ENCODE results near the gene C16orf78. TPM values are rescaled to one million over a fixed set of nuclear protein-coding genes. Genes with fewer than 3 reads are reported as not detected.

Gene C16orf78
- total and polyA plus RNA-seq, 2 of the 8 experiments (the other 6 are each of a cell fraction or from before 2014, with no cell fraction given), result not detected

DNA sequence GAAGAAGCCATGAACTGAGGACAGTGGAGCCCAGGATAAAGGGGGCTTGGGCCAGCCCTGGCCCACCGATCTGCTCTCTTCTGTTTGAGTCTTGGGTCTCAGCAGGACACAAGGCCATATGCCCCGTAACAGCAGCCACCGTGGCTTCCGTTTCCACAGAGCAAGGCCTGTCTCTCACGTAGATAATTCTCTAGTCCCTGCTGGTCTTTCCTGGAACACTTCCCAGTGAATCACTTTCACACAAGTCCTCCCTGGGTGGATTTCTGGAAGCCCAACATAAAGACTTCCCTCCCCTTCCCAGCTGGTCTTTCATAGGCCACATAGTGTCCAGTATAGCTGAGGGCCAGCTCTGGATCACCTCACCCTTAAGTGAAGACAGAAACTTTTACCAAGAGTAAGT is 19.9 kb upstream of the C16orf78 start:
- 90% methylated on average over 5 of the region's 5 CpGs; no CpG with 5 or more reads in 1 of the 2 experiments for WGBS, 2 experiments (ENCODE audit: extremely low coverage in 1 of 2, insufficient coverage in 1 of 2, insufficient read length in 1 of 2, insufficient replicate concordance in 2 of 2, low coverage in 1 of 2, low lambda C conversion rate in 2 of 2, missing lambda C conversion rate in 1 of 2)
- H4K91ac ChIP-seq (replicated peaks; ENCODE audit: insufficient read length, low read length), result peak overlapping the region; percentile 52
- no peak overlapping the region for H3K14ac ChIP-seq (ENCODE audit: insufficient read length)
- H3K23ac ChIP-seq (ENCODE audit: insufficient read length), result no peak overlapping the region
- H3K79me1 ChIP-seq (ENCODE audit: low read depth, low read length), result no peaks in the 10 kb centered on the region
- no peak overlapping the region for H3K4me2 ChIP-seq (ENCODE audit: insufficient read depth in 1 of 2, low read depth in 2 of 2, low read length in 2 of 2)
- no peak overlapping the region; the same call in 1 of the 2 replicates for H2AK5ac ChIP-seq (ENCODE audit: low read depth, low read length)
- H3K23me2 ChIP-seq (ENCODE audit: low read depth, low read length), result no peaks in the 10 kb centered on the region
- no peak overlapping the region for H3K18ac ChIP-seq (ENCODE audit: extremely low read depth, low read length)
- H3K4me1 ChIP-seq (replicated peaks in 1 of 4; ENCODE audit: control insufficient read depth in 3 of 4, insufficient read depth in 4 of 4, low read length in 3 of 4), result peaks cover 0 to 4% (median 1%) of the 10 kb centered on the region in 4 experiments; a peak in 4 of 7 replicates
- H2AFZ ChIP-seq (ENCODE audit: low read length), result no peak overlapping the region
- DNase-seq (ENCODE audit: low read depth in 1 of 2, low spot score in 2 of 2) (no peak), FAIRE-seq (no peak)
- CTCF ChIA-PET (ENCODE audit: partially characterized antibody), result interaction anchor here (0.7 to 2.1 kb wide), 19 partner anchors 10 to 508 kb away, joined by 3 to 9 read pairs (median 4); no protein-coding TSS in a partner anchor
- H3K4me3 ChIP-seq (ENCODE audit: extremely low read depth in 1 of 4, insufficient read depth in 2 of 4, low read depth in 3 of 4, low read length in 4 of 4), result no peak overlapping the region
- H3K36me3 ChIP-seq (ENCODE audit: control insufficient read depth in 2 of 4, insufficient read depth in 4 of 4, low read length in 3 of 4), result no peaks in the 10 kb centered on the region
- no peak overlapping the region for H2BK120ac ChIP-seq (replicated peaks; ENCODE audit: low read depth, low read length)
- no peaks in the 10 kb centered on the region for H3K79me2 ChIP-seq (ENCODE audit: control insufficient read depth in 1 of 2, insufficient read depth in 2 of 2, low read length in 2 of 2)
- 0 out of 2 replicates have a peak overlapping the region, but pooled peaks have one; percentile 55 for H2BK12ac ChIP-seq (ENCODE audit: low read depth, low read length)
- peak overlapping the region; percentile 33 for H3K4ac ChIP-seq (replicated peaks; ENCODE audit: insufficient read length, low read depth, low read length)
- no peak overlapping the region for H4K5ac ChIP-seq (ENCODE audit: insufficient read length, low read depth, low read length)
- peak overlapping the region; percentile 9; the same call in 1 of the 2 replicates for H2BK20ac ChIP-seq (ENCODE audit: low read length)
- H2BK5ac ChIP-seq (ENCODE audit: low read depth, low read length), result no peak overlapping the region
- no peaks in the 10 kb centered on the region for H3K9me3 ChIP-seq (ENCODE audit: insufficient read depth in 2 of 2, low read depth in 1 of 2, low read length in 1 of 2)
- no peak overlapping the region for H3K56ac ChIP-seq (replicated peaks; ENCODE audit: insufficient read length, low read depth, low read length)
- no peak overlapping the region for H3K9ac ChIP-seq (replicated peaks in 1 of 4; ENCODE audit: extremely low read depth in 1 of 4, low read depth in 3 of 4, low read length in 3 of 4)
- no peak overlapping the region; the same call in 1 of the 2 replicates for H2BK15ac ChIP-seq (ENCODE audit: low read length)
- no peak overlapping the region for H3K27ac ChIP-seq (ENCODE audit: low read depth, low read length)
- peaks cover 3 to 4% of the 10 kb centered on the region in 2 experiments for H4K20me1 ChIP-seq (replicated peaks in 1 of 2; ENCODE audit: control insufficient read depth in 1 of 2, insufficient read depth in 2 of 2, low read length in 2 of 2)
- no peak overlapping the region; the same call in 1 of the 2 replicates for H4K8ac ChIP-seq (ENCODE audit: extremely low read depth, insufficient read depth, low read length)
- POLR2A ChIA-PET (ENCODE audit: partially characterized antibody), result no interaction called here
- no peaks in the 10 kb centered on the region for H3K27me3 ChIP-seq (replicated peaks in 1 of 4; ENCODE audit: control insufficient read depth in 3 of 4, extremely low read depth in 1 of 4, insufficient read depth in 3 of 4, low read length in 3 of 4)
- TF ChIP-seq HDAC6 (IDR thresholded peaks at IDR 0.05; ENCODE audit: low read depth, low read length) (no peak), KDM5A (IDR thresholded peaks at IDR 0.05; ENCODE audit: low read length) (no peak), RXRA (IDR thresholded peaks at IDR 0.05; ENCODE audit: insufficient read depth, low read depth, low read length) (no peak), SP2 (IDR thresholded peaks at IDR 0.05; ENCODE audit: low read length) (no peak), GTF2F1 (IDR thresholded peaks at IDR 0.05; ENCODE audit: borderline replicate concordance, low read depth, low read length) (no peak), CBX5 (IDR thresholded peaks at IDR 0.05; ENCODE audit: low read depth, low read length) (no peak), RAD21 (IDR thresholded peaks at IDR 0.05 in 1 of 2, conservative IDR thresholded peaks at IDR 0.05 in 1 of 2; ENCODE audit: low read depth in 2 of 2, low read length in 2 of 2) (no peak), RBBP5 (IDR thresholded peaks at IDR 0.05; ENCODE audit: borderline replicate concordance, low read depth, low read length) (no peak), HDAC2 (IDR thresholded peaks at IDR 0.05; ENCODE audit: borderline replicate concordance in 1 of 2, low read depth in 2 of 2, low read length in 2 of 2) (no peak), MAFK (IDR thresholded peaks at IDR 0.05; ENCODE audit: low read depth, low read length) (no peak), POLR2A (IDR thresholded peaks at IDR 0.05; ENCODE audit: control extremely low read depth in 1 of 2, low read depth in 2 of 2, low read length in 2 of 2) (no peak), ASH2L (IDR thresholded peaks at IDR 0.05; ENCODE audit: low read length) (no peak)
- TF ChIP-seq, protein P1, sequence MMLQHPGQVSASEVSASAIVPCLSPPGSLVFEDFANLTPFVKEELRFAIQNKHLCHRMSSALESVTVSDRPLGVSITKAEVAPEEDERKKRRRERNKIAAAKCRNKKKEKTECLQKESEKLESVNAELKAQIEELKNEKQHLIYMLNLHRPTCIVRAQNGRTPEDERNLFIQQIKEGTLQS (IDR thresholded peaks at IDR 0.05; ENCODE audit: insufficient read depth, low read depth, low read length), result no peak
